Activated naive CD4-positive, alpha-beta T cell treated with anti-CD3 and anti-CD28 coated beads, Interleukin-2, amount 50 U/mL, for 16 hours (primary cell): ENCODE measurements around the gene HIVEP3.
A peak's percentile ranks its signal among the peaks of the same experiment; 100 is the strongest.

Experiments used
- DNase-seq: peaks from one replicate; pipeline ENCODE4 v3.0.0-alpha.2; 2020

Gene HIVEP3

GRCh38 chr1:41660570-41661427 lies 257.9 kb downstream of the HIVEP3 start:
- no peak for DNase-seq

GRCh38 chr1:41659903-41660302 lies 258.8 kb downstream of the HIVEP3 start:
- DNase-seq, result no peak

- DNase-seq, result no peak
These were observed 259.6 kb downstream of the HIVEP3 start for GRCh38 chr1:41659159-41659495.

GRCh38 chr1:41658431-41659158 lies 260.1 kb downstream of the HIVEP3 start:
- no peak for DNase-seq

GRCh38 chr1:41657679-41658295 lies 260.9 kb downstream of the HIVEP3 start:
- no peak for DNase-seq

- DNase-seq, result no peak
These were observed 261.8 kb downstream of the HIVEP3 start for GRCh38 chr1:41656825-41657500.

GRCh38 chr1:41656068-41656467 lies 262.7 kb downstream of the HIVEP3 start:
- no peak for DNase-seq

- no peak for DNase-seq
These were observed 263.1 kb downstream of the HIVEP3 start for GRCh38 chr1:41655632-41656031.

GRCh38 chr1:41653574-41653973 lies 265.1 kb downstream of the HIVEP3 start:
- DNase-seq, result no peak

GRCh38 chr1:41652384-41653265 lies 266.1 kb downstream of the HIVEP3 start:
- DNase-seq, result no peak

- peak; percentile 27 for DNase-seq
These were observed 268.5 kb downstream of the HIVEP3 start for GRCh38 chr1:41650028-41650880.

GRCh38 chr1:41649396-41650027 lies 269.2 kb downstream of the HIVEP3 start:
- no peak for DNase-seq

- no peak for DNase-seq
These were observed 269.9 kb downstream of the HIVEP3 start for GRCh38 chr1:41648844-41649243.

- DNase-seq, result no peak
These were observed 270.5 kb downstream of the HIVEP3 start for GRCh38 chr1:41648230-41648629.

- no peak for DNase-seq
These were observed 271.2 kb downstream of the HIVEP3 start for GRCh38 chr1:41647221-41648135.

- no peak for DNase-seq
These were observed 272.5 kb downstream of the HIVEP3 start for GRCh38 chr1:41646186-41646585.

GRCh38 chr1:41645062-41645461 lies 273.7 kb downstream of the HIVEP3 start:
- no peak for DNase-seq

- no peak for DNase-seq
These were observed 275.6 kb downstream of the HIVEP3 start for GRCh38 chr1:41642922-41643821.
